GM19452 (cell line): ENCODE measurements around the gene RHCE.
"Not testable (repeated sequence)": the region's sequence is repeated elsewhere in the genome, so short reads cannot be mapped to it uniquely, and the experiment has no call there.

Experiments
- ATAC-seq: cut with Tn5 transposase; IDR thresholded peaks from one replicate; pipeline ENCODE4 v1.9.1; 2021; ENCODE audit not compliant: unreplicated experiment

Gene RHCE

GRCh38 chr1:25420715-25421114 is at the start of gene RHCE:
Gene RHCE, minus strand, starts transcription at chr1:25420825. Its CDS starts 39 bp downstream, at chr1:25420786.
- not testable (repeated sequence) for ATAC-seq

GRCh38 chr1:25469177-25469576 is 48.6 kb upstream of the RHCE start:
- ATAC-seq: no peak

DNA sequence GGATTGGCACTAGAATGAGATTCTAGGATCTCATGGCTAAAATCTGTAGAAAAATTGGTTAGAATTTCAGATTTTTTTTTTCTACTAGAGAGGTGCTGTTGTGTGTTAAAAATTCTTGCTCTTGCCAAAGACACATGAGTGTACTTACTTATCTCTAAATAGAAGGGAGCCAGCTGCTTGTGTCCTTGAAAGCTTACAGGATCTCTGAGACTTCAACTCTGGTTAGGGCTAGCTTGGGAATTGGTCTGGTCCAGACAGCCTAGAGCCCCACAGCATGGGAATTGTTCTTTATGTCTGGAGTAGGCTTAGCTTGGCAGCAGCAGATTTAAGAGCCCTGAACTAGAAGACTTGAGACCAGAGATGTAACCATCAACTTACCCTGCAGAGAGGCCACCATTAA is 47.4 kb upstream of the RHCE start:
- ATAC-seq: no peak

- ATAC-seq: no peak
These were observed 47.0 kb upstream of the RHCE start for GRCh38 chr1:25467616-25468015.

DNA sequence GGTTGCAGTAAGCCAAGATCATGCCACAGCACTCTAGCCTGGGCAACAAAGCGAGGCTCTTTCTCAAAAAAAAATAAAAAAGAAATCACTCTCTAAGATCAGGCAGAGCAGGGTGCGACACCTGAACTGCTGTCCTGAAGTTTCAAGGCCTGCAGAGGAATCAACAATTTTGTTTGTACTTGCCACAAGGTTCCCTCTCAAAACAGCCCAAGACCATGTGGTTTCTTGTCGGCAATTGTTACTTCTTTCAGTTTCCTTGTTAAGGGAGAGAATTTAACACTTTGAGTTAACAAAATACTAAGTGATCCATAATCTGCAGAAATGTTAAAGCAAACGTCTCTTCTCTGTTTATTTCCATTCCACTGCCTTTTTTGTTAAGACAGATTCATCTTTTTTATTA is 46.6 kb upstream of the RHCE start:
- ATAC-seq: no peak

- ATAC-seq: no peak
These were observed 42.1 kb upstream of the RHCE start for GRCh38 chr1:25462732-25463131.

DNA sequence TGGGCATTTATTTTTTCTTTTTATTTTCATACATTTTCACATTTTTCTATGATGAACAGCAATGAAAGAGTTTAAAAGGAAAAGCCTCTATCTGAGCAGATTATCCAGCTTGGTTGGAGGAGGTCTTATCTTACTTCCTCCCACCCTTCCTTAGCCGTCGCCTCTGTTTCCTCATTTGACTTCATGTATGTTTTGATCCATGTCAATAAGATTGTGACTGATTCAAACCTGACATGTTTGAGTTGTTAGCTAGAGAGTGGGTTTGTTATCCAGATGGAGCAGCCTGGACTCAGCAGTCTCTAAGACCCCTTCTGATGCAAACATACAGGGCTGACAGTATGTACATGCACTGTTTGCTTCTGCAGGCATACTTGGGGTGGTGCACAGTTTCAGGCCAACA is 41.2 kb upstream of the RHCE start:
- ATAC-seq: no peak

DNA sequence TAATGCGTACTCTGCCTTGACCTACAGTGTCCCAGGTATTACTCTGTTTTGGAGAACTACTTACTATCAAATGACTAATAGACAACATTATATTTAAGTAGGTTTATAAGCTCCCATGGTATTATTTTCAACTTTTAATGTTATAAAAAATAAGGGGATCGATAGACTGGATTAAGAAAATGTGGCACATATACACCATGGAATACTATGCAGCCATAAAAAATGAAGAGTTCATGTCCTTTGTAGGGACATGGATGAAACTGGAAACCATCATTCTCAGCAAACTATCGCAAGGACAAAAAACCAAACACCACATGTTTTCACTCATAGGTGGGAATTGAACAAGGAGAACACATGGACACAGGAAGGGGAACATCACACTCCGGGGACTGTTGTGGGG is 40.2 kb upstream of the RHCE start:
- not testable (repeated sequence) for ATAC-seq

GRCh38 chr1:25460020-25460419 is 39.4 kb upstream of the RHCE start:
- ATAC-seq: no peak

DNA sequence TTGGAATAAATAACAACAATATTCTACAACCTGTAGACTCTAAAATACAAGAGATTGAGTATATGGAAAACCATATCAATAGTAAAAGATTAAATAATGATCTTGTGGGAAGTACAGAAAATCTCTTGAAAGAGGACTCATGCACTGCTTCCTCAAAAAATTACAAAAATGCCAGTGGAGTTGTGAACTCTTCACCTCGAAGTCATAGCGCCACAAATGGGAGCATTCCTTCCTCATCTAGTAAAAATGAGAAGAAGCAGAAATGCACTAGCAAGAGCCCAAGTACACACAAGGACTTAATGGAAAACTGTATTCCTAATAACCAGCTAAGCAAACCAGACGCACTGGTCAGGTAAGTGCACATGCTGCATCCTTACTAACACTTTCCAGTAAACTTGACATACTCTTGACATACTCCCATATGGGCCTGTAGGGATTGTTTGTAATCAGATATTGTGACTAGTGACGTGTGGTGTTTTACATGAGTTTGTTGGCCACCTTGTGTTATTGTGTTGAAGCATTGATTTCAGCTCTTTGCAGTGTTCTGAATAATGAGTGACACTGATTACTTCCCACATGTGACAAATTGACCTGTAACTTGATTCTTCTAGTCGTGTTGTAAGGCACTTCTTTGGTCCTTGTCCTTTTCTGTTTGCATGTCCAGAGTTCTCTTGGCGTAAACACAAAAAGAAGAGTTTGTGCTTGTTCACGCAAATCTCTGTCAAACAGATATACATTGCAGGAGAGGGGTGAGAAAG is 38.1 kb upstream of the RHCE start:
- no peak for ATAC-seq

DNA sequence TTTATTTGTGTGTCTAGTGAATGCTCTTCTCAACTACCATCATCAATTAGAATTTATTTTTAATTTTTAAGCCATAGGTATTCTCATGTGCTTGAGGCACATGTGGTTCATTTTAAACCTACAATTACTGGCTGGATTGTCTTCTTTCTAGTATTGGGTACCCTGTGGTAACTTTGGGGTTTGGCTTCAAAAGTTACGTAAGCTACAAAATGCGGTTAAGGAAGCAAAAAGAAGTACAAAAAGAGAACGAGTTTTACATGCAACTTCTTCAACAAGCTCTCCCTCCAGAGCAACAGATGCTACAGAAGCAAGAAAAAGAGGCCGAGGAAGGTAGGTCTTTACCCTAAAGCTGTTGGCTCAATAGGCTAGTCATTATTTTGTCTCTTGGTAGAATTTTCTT is 35.9 kb upstream of the RHCE start:
- no peak for ATAC-seq

GRCh38 chr1:25451908-25452307 is 31.3 kb upstream of the RHCE start:
- no peak for ATAC-seq

GRCh38 chr1:25450891-25451290 is 30.3 kb upstream of the RHCE start:
- no peak for ATAC-seq

DNA sequence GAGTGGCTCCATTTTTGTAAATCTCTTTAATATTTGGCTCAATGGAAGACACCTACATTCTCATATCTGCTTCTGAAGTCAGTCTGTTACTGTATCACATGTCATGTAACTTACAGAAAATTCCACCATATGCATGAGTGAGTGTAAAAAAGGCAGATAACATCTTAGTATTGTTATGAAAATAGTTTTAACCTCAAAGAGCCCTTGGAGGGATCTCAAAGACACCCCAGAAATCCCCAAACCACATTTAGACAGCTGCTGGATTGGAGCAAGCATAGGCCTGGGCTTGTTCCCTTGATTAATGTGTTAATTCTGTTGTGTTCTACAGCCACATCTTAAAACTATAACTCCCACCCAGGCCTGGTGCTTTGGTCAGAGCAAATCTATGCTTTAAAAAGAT is 26.9 kb upstream of the RHCE start:
- ATAC-seq: no peak

GRCh38 chr1:25445993-25446538 is 25.4 kb upstream of the RHCE start:
- no peak for ATAC-seq

- ATAC-seq: not testable (repeated sequence)
These were observed 24.0 kb upstream of the RHCE start for GRCh38 chr1:25444604-25445003.

- ATAC-seq: no peak
These were observed 22.5 kb upstream of the RHCE start for GRCh38 chr1:25443030-25443699.

- no peak for ATAC-seq
These were observed 21.6 kb upstream of the RHCE start for GRCh38 chr1:25442178-25442577.

DNA sequence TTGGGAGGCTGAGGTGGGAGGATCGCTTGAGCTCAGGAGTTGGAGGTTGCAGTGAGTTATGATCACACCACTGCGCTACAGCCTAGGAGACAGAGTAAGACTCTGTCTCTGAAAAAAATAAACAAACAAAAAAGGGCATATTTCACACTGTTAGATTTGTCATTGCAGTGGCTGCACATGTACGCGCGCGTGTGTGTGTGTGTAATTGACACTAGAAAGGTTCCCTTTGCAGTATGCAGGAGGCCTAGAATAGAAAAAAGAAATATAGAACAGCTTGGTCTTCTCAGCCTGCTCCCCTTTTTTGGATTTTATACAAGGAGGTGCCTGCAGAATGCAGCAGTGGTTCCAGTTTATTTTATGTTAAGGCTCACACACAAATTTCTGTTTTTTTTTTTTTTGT is 18.7 kb upstream of the RHCE start:
- no peak for ATAC-seq

DNA sequence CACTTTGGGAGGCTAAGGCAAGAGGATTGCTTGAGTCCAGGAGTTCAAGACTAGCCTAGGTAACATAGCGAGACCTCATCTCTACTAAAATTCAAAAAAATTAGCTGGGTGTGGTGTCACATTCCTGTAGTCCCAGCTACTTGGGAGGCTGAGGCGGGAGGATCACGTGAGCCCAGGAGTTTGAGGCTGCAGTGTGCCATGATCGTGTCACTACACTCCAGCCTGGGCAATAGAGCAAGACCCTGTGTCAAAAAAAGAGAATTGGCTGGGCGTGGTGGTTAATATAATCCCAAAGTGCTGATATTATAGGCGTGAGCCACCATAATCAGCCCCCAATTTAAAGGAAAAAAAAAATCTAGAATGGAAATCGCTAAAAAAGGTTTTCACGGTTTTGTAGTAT is 17.0 kb upstream of the RHCE start:
- no peak for ATAC-seq

DNA sequence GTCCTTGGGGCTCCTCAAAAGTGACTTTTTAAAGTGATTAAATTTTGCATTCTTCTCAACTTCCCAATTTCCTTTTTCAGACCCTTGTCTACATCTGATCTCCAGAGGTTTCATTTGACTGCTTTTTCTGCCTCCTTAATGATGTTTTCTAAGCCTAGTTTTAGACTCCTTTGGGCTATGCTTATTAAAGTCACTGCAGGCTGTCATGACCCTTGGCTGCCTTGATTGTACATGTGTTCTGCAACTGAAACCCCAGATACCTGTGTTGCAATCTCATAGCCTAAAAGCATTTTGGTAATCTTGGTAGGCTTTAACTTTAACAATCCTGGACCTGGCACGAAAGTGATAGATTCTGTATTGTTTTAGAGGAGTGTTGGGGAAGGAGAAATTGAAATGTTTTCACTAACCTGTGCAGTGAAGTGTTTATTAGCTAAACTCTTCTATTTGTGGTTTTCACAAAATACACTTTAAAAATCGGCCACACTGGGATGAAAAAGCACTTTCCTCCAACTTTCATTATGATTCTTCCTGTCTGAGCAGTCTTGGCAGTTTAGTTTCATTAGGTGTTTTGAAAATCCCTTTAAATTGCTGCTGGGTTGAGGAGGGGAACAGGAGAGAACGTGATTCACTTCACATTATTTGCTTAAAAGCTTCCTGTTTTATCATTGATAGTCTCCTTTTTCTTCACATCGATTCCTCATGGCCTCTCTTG is 14.9 kb upstream of the RHCE start:
- no peak for ATAC-seq
